Motor neuron (in vitro differentiated cells): ENCODE results near the gene NPAS3. TPM values are rescaled to one million over a fixed set of nuclear protein-coding genes. Genes with fewer than 3 reads are reported as not detected.
A peak's percentile ranks its signal among the peaks of the same experiment; 100 is the strongest.

Experiments
- ATAC-seq, 8 experiments: fragments of 200-7000 bp; cut with Tn5 transposase; replicated peaks in 6 of 8; 2 replicates each; pipeline ENCODE4 v1.8.0; 2021; ENCODE audit warnings: mild to moderate bottlenecking in 8 of 8, moderate library complexity in 8 of 8
- H3K27ac ChIP-seq, 2 donors: fragments of 250-450 bp; sonication (Bioruptor Pico); 2 replicates each; pipeline ENCODE4 v1.9.0; 2021; ENCODE audit warnings: antibody characterized with exemption in 2 of 2, mild to moderate bottlenecking in 2 of 2, moderate library complexity in 1 of 2
- H3K4me1 ChIP-seq, 2 donors: fragments of 250-450 bp; sonication (Bioruptor Pico); replicated peaks in 1 of 2; 2 replicates each; pipeline ENCODE4 v1.6.1; 2021; ENCODE audit warnings: antibody characterized with exemption in 2 of 2, mild to moderate bottlenecking in 2 of 2, moderate library complexity in 1 of 2
- H3K4me3 ChIP-seq, 5 donors: fragments of 250-450 bp; sonication (Bioruptor Pico); 2 replicates each; pipeline ENCODE4 v1.9.0; 2021; ENCODE audit warnings: antibody characterized with exemption in 5 of 5, mild to moderate bottlenecking in 5 of 5, moderate library complexity in 4 of 5
- WGBS, 10 experiments: fragments of 450-650 bp; shearing (Covaris generic); methylation state at CpG; one replicate each; pipeline ENCODE4 v1.0.0; 2022; 5-methylcytosine and 5-hydroxymethylcytosine counted together
- in situ Hi-C, 9 experiments: fragments of 400-800 bp; cut with MboI; loops; one replicate each; pipeline ENCODE4 v1.15.0; 2021; ENCODE audit warnings: low sequenced_read_pairs in 9 of 9, low pct_unique_long_range_greater_than_20kb in 2 of 9; ENCODE audit not compliant: unreplicated experiment in 9 of 9
- total RNA-seq, 8 experiments: library from RNA; unstranded; fragments of 300-600 nt; gene quantifications; 2 replicates each; pipeline versions ENCODE4 v1.2.3 to v1.2.4, GENCODE V29; 2022

NPAS3 gene
- total RNA-seq, 8 experiments from 2014 or later = 0.22 to 45.8 (median 11.7) TPM; not detected in 1

DNA sequence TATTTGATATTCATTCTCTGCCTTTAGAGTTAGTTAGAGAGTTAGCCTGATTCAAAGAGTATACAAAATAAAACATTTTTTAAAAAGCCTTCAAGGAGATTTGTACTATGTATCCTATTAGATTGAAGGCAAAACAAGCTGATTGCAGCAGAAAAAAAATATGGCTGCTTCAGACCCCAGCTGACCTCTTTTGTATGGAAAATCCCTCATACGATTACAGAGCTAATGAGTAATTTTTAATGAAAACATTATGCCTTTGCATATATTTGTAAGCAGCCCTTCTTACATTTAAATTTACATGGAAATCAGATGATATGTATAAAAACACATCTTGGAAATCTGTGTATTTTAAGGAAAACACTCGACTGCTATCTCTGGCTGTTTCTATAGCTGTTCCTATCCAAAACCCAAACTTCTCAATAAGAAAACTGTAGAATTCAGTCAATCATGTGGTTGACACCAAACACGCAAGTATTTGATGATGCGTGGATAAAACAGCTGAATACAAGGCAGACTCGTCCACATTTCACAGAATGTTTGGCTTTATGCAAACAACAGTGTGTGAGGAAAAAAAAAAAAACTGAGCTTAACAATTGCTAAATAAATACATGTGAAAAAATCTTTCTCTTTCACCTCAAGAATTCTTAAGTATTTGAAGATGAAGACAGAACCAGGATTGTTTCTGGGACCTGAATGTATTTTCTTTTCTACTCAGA is 736.9 kb downstream of the NPAS3 start:
- 0 to 100% (median 89%) methylated on average over 1 to 5 of the region's 5 CpGs for WGBS, 10 experiments
- no peak overlapping the region for H3K4me3 ChIP-seq
- ATAC-seq = peak in 3 of 8 experiments; percentile 4 to 40 (median 18)
- in situ Hi-C loops = no loop called here
- no peak overlapping the region for H3K27ac ChIP-seq
- H3K4me1 ChIP-seq = peaks cover 4 to 22% of the 10 kb centered on the region in 2 donors

DNA sequence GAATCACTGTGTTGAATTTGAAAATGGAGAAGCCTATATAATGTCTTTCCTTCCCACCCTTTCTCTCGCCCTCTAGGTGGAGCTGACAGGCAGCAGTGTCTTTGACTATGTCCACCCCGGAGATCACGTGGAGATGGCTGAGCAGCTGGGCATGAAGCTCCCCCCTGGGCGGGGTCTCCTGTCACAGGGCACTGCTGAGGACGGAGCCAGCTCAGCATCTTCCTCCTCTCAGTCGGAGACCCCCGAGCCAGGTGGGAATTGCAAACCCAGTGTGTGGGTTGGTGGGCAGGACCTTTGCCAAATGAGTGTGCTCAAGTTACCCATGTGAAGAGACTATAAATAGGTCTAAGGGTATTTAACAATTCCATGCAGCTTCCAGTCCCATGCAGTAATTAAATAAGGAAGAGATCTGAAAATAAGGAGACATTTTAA is 737.5 kb downstream of the NPAS3 start:
- in situ Hi-C loops = no loop called here
- ATAC-seq = peak; percentile 64 to 98 (median 92)
- Histone ChIP-seq H3K27ac (no peak overlapping the region), H3K4me3 (no peak overlapping the region), H3K4me1 (peaks cover 5 to 27% of the 10 kb centered on the region in 2 donors)
- WGBS, 10 experiments = 10 to 80% (median 57%) methylated on average over 1 to 4 of the region's 7 CpGs; no CpG with 5 or more reads in 4 of the 10 experiments

DNA sequence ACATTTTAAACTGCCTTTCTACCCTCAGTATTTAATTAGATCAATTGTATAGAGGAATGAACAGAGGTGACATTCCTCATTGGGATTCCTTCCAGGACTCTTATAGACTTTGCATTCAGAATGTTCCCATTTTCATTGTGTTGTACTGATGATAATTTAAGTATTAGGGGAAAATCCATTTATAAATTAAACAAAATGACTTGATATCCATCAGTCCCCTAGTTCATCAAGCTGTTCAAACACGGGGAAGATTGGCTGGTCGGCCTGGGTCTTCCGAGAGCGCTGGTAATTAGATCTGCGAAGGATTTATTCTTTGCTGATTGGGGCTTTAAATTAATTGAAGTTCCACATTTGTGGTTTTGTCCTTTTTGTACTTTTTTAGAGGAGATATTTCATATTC is 738.2 kb downstream of the NPAS3 start:
- Histone ChIP-seq H3K4me3 (no peak overlapping the region), H3K27ac (no peak overlapping the region), H3K4me1 (peaks cover 8 to 33% of the 10 kb centered on the region in 2 donors)
- ATAC-seq = no peak
- in situ Hi-C loops = no loop called here
- 56 to 97% (median 93%) methylated on average over 1 to 5 of the region's 5 CpGs; no CpG with 5 or more reads in 3 of the 10 experiments for WGBS, 10 experiments

DNA sequence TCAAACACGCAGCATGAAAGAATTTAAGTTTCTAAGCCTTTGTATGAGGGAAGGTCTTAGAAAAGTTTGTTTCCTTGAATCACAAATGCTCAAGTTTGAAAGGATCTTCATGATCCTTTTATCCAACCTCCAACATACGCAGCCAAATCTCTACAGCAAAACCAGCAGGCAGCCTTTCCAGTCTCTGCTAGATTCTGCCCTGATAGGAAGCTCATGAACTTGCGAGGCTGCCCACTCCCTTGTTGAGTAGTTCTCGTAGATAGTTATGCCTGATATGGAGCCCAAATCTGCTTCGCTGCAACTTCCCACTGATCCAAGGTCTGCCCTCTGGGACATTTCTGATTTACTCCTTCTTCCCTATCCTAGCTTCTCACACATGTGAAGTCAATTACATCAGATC is 739.3 kb downstream of the NPAS3 start:
- in situ Hi-C loops = no loop called here
- no peak for ATAC-seq

DNA sequence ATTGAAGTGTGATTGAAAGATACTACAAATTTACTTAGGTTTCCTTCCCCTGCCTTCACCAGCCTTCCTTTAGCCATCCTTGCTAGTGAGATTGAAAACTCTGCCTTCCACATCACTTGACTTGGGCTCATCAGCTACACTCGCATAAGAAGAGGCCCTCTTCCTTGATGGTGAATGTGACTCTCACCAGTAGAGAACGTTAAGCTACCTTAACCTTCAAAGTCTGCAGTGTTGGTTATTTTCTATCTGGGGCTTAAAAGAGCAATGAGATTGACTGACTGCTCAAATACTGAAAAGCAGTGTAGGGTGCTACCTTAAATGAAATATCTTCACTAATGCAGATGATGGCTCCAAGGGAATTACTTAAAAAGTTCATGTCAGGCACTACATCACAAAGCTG is 740.3 kb downstream of the NPAS3 start:
- in situ Hi-C loops = no loop called here
- H3K4me1 ChIP-seq = peaks cover 8 to 33% of the 10 kb centered on the region in 2 donors
- H3K27ac ChIP-seq = no peak overlapping the region
- no peak overlapping the region for H3K4me3 ChIP-seq
- 58 to 100% (median 67%) methylated on average over 1 to 2 of the region's 2 CpGs; no CpG with 5 or more reads in 5 of the 10 experiments for WGBS, 10 experiments
- no peak for ATAC-seq

More for the DNA sequence above, 739.3 kb downstream of the NPAS3 start:
- no peak overlapping the region for H3K27ac ChIP-seq
- 78 to 100% (median 96%) methylated on average over 1 to 5 of the region's 5 CpGs; no CpG with 5 or more reads in 1 of the 10 experiments for WGBS, 10 experiments
- H3K4me1 ChIP-seq = peaks cover 8 to 33% of the 10 kb centered on the region in 2 donors
- no peak overlapping the region for H3K4me3 ChIP-seq

DNA sequence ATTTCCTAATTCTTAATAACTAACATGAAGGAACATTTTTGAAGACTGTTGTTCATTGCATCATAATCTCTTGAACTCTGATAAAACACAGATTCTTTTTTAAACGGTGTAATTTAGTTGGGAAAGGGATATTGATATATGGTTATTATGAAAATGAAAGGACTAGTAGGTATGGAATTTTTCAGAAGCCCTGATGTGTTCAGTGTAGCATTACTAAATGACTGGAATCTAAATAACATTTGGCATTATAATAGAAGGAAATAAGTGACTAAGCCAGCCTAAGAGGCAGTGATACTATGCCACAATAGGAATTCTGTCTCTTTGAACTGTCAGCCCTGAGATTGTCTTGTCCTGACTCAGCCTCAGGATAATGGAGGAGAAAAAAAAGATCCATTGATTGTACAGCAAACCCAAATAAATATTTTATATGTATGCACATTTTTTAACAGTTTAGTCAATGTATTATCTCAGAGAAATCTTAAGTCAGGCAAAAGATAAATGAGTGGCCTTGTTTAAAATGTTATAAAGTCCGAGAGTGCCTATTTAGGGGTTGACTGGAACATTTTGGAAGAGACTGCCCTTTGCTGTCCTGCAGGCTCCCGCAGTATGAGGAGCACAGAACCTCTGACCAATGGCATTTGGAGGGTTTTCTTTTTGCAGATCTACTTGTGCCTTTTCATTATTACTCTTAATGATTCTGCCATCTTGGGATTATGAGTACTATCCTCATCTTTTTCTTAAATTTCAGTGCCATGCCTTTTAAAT is 741.0 kb downstream of the NPAS3 start:
- H3K4me3 ChIP-seq = no peak overlapping the region
- in situ Hi-C loops = no loop called here
- 0 to 100% (median 66%) methylated on average over 1 to 3 of the region's 3 CpGs for WGBS, 10 experiments
- H3K4me1 ChIP-seq = peaks cover 8 to 33% of the 10 kb centered on the region in 2 donors
- no peak overlapping the region for H3K27ac ChIP-seq
- ATAC-seq = peak in 5 of 8 experiments; percentile 54 to 85 (median 78)

DNA sequence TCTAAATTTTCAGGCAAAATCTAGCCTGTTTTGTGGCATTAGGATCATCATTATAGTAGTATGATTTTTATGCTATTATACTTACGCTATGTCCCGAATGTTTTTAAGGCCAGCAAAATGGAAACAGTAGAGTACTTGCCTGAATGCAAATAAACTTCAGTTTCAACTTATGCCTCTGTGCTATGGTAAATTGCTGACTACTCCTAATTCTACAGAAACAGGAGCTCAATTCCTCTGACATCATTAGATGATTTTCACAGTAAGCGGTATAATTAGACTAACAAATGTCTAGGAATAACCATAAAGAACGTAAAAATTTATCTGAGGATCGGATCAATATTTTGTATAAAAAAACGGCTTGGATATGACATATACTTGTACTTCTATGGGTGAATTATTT is 742.2 kb downstream of the NPAS3 start:
- Histone ChIP-seq H3K27ac (no peak overlapping the region), H3K4me1 (peaks cover 8 to 26% of the 10 kb centered on the region in 2 donors), H3K4me3 (no peak overlapping the region)
- in situ Hi-C loops = no loop called here
- 60 to 98% (median 90%) methylated on average over 1 to 6 of the region's 6 CpGs; no CpG with 5 or more reads in 1 of the 10 experiments for WGBS, 10 experiments
- ATAC-seq = no peak

DNA sequence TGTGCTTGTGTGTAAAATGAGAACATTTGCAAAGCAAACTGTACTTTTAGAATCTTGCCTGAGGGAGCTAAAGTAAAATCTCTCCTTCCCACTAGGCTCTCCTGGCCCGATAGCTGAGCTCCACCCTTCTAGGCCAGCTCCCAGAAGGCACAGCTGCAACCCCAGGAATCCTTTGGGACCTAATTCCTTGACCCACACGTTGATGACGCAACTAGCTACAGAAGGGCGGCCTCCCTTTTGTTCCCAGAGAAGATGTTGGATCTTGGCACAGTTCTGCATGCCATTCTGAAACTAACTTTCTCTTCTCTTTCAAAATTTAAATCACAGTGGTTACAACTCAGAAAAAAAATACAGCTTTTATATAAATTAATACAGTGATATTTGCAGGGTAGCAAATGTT is 744.1 kb downstream of the NPAS3 start:
- H3K27ac ChIP-seq = no peak overlapping the region
- peaks cover 8 to 26% of the 10 kb centered on the region in 2 donors for H3K4me1 ChIP-seq
- in situ Hi-C loops = no loop called here
- no peak overlapping the region for H3K4me3 ChIP-seq
- ATAC-seq = peak in 3 of 8 experiments; percentile 95 to 98 (median 95)
- WGBS, 10 experiments = 0 to 94% (median 80%) methylated on average over 1 to 4 of the region's 4 CpGs; no CpG with 5 or more reads in 2 of the 10 experiments

DNA sequence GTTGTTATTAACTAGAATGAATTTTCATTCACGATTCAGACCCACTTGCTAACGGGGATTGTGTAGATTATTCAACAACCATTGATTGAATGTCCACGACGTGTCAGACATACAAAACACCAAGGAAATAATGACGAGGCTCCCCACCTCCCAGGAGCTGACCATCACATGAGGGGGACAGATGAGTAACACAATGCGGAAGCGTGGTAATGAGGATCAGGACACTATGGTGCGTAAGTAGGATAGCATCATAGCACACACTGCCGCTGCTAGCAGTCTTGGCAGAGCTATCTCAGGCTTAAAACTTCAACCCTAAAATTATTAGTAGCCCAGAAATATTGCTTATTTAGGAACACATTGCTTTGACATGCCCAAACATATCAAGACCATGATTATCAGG is 746.3 kb downstream of the NPAS3 start:
- no peak overlapping the region for H3K4me3 ChIP-seq
- in situ Hi-C loops = no loop called here
- ATAC-seq = no peak
- H3K27ac ChIP-seq = no peak overlapping the region
- peaks cover 4 to 16% of the 10 kb centered on the region in 2 donors for H3K4me1 ChIP-seq
- WGBS, 10 experiments = 67 to 100% (median 90%) methylated on average over 1 to 8 of the region's 9 CpGs; no CpG with 5 or more reads in 1 of the 10 experiments

DNA sequence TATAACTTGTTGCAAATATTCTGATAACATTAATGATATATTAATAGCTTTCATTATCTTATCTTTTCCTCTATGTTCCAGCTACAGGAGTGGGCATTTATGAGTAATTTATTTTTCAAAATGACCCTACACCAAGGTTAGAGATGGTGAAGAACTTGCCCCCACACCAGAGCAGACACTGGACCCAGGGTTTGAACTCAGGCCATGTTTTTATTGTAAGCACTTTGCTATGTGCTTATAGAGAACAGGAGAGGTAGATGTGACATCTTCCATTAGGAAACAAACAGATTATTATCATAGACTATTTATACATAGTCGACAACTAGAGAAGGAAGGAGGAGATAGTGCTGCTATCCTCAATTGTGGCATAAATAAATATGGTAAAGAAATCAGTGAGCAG is 747.0 kb downstream of the NPAS3 start:
- no peak overlapping the region for H3K4me3 ChIP-seq
- in situ Hi-C loops = no loop called here
- WGBS, 10 experiments = 67 to 100% (median 100%) methylated on average over 1 of the region's 1 CpG; no CpG with 5 or more reads in 5 of the 10 experiments
- H3K4me1 ChIP-seq = peaks cover 4 to 10% of the 10 kb centered on the region in 2 donors
- no peak for ATAC-seq
- no peak overlapping the region for H3K27ac ChIP-seq

DNA sequence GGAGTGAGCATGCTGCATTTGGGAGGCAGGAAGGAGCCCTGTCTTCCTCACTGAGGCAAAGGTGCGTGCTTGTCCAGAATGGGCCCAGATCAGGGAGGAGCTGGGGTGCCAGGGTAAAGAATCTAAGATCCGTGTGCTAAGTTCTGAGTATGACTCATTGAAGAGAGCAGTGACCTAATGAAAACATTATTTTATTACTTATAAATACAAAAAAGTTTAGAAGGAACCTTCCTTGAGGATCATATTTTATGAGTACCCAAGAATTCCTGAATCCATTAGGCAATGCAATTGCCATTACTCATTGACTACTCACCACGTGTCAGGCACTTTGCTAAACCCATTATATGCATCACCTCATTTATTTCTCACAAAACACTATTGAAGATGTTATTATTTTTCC is 747.5 kb downstream of the NPAS3 start:
- no peak overlapping the region for H3K27ac ChIP-seq
- ATAC-seq = no peak
- WGBS, 10 experiments = 8 to 100% (median 88%) methylated on average over 1 to 3 of the region's 3 CpGs; no CpG with 5 or more reads in 2 of the 10 experiments

DNA sequence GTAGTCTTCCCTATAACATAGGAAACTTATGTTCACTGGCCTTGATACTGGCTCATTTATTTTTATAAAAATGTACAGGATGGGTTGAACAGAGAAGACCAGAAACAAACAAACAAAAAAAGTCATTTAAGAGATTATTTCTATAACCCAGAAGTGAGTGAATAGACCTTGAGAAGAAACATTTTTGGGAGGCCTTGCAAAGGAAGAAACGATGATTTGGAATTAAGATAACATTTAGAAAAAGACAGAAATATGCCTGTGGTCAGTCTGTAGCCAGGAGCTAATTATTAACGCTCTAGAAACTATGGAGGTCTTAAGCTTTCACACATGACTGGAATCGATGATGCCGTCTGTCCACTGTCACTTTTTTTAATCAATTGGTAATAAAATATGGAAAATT is 748.2 kb downstream of the NPAS3 start:
- Histone ChIP-seq H3K4me1 (peaks cover 0 to 9% of the 10 kb centered on the region in 2 donors), H3K27ac (no peak overlapping the region), H3K4me3 (no peak overlapping the region)
- in situ Hi-C loops = no loop called here
- no peak for ATAC-seq
- 64 to 95% (median 89%) methylated on average over 1 to 4 of the region's 4 CpGs for WGBS, 10 experiments

More for the DNA sequence above, 747.5 kb downstream of the NPAS3 start:
- Histone ChIP-seq H3K4me3 (no peak overlapping the region), H3K4me1 (peaks cover 2 to 8% of the 10 kb centered on the region in 2 donors)
- in situ Hi-C loops = no loop called here

DNA sequence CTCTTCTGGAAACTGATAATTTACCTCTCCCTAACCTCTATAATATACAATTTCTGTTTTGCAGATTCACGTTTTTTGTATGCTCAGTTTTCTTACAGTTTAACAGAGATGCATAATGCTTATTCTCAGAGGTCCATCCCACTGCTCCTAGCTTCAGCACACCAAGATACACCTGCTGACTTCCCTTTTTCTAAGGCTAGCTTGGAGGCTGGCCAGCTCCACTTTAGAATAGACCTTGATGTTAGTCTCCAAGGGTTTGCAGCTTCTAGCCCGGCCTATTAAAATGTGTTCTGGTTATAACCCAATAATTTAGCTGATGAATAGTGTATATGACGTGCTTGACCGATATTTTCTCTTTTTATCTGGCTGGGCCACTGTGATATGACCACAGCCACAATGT is 751.0 kb downstream of the NPAS3 start:
- Histone ChIP-seq H3K27ac (no peak overlapping the region), H3K4me3 (no peak overlapping the region), H3K4me1 (peaks cover 0 to 11% of the 10 kb centered on the region in 2 donors)
- in situ Hi-C loops = no loop called here
- no peak for ATAC-seq
- WGBS, 10 experiments = 17 to 100% (median 80%) methylated on average over 1 to 4 of the region's 4 CpGs
